Measurements from ENCODE around the gene NOC4L. TPM values are rescaled to one million over a fixed set of nuclear protein-coding genes. Genes with fewer than 3 reads are reported as not detected.

Gene NOC4L
- total and polyA plus RNA-seq, 4 experiments from 2014 or later = 13.9 to 26.0 (median 17.7) TPM

- no peaks in the 10 kb centered on the region for H3K27me3 ChIP-seq (ENCODE audit: insufficient read depth, low read length)
- intact Hi-C loops (cut with micrococcal nuclease) = no loop called here
- H3K36me3 ChIP-seq (ENCODE audit: insufficient read depth, low read length) = no peaks in the 10 kb centered on the region
- H3K36me3 Mint-ChIP-seq = no peaks in the 10 kb centered on the region
- H3K27ac ChIP-seq (ENCODE audit: low read depth, low read length) = no peak overlapping the region
- peaks cover 33% of the 10 kb centered on the region for H3K4me1 ChIP-seq (ENCODE audit: insufficient read depth, low read length)
- H3K4me1 Mint-ChIP-seq = peaks cover 15 to 34% (median 23%) of the 10 kb centered on the region in 4 donors
- H3K27ac Mint-ChIP-seq = peak overlapping the region in 1 of 7 donors; percentile 51
- peaks cover 0 to 1% (median 0%) of the 10 kb centered on the region in 8 donors for H3K9me3 Mint-ChIP-seq
- no peaks in the 10 kb centered on the region for H3K9me3 ChIP-seq (ENCODE audit: control insufficient read depth in 1 of 2, low read length in 2 of 2)
- H3K4me3 ChIP-seq (ENCODE audit: low read length in 2 of 2) = no peak overlapping the region
- ChIA-PET CTCF (ENCODE audit: partially characterized antibody) (interaction anchor here (1.3 kb wide), 1 partner anchor 20 kb away, joined by 5 read pairs; no protein-coding TSS in a partner anchor), POLR2A (ENCODE audit: partially characterized antibody) (interaction anchor here (1.2 to 1.3 kb wide), 2 partner anchors 12 to 15 kb away, joined by 4 to 5 read pairs; no protein-coding TSS in a partner anchor)
- peak in 1 of 5 donors; percentile 25 for DNase-seq
- peaks cover 7 to 8% of the 10 kb centered on the region in 2 donors for H3K27me3 Mint-ChIP-seq
- peak overlapping the region in 4 of 8 donors; percentile 27 to 59 (median 35) for H3K4me3 Mint-ChIP-seq
Measured at GRCh38 chr12:132174015-132174838, 30.0 kb downstream of the NOC4L start.

DNA sequence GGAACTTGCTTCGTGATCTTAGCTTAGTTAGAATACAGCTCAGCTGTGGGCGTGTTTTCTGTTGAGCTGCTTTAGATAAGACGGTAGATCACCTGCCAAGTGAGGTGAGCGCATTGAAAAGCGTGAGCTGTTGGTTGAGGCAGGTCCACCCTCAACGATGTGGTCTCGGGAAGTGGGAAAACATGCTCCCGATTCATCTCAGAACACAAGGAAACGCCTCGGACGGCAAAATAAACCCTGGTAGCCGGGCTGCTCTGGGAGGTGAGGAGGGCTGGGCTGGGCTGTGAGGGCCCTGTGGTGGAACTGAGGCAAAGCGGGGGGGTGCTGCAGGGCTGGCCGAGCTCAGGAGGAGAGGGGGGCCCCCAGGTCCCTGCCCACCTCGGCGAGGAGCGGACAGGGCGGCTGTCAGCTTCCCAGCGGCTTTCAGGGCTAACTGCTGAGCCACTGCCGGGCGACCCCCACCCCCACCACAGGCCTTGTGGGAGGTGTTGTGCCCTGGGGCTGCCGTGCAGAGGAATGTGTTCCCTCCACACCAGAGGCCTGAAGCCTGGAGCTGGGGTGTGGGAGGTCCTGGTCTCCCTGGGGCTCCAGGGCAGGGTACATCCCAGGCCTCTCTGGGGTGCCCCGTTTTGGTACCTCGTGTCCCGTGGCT lies 30.7 kb downstream of the NOC4L start:
- Mint-ChIP-seq H3K4me3 (peak overlapping the region in 4 of 8 donors; percentile 27 to 59 (median 35)), H3K4me1 (peaks cover 17 to 41% (median 27%) of the 10 kb centered on the region in 4 donors), H3K9me3 (peaks cover 0 to 1% (median 0%) of the 10 kb centered on the region in 8 donors), H3K27me3 (peaks cover 7 to 8% of the 10 kb centered on the region in 2 donors), H3K27ac (peak overlapping the region in 1 of 7 donors; percentile 51), H3K36me3 (no peaks in the 10 kb centered on the region)
- H3K9me3 ChIP-seq (ENCODE audit: control insufficient read depth in 1 of 2, low read length in 2 of 2) = no peaks in the 10 kb centered on the region
- POLR2A ChIA-PET (ENCODE audit: partially characterized antibody) = interaction anchor here (1.2 to 1.3 kb wide), 2 partner anchors 11 to 14 kb away, joined by 4 to 5 read pairs; no protein-coding TSS in a partner anchor
- H3K36me3 ChIP-seq (ENCODE audit: insufficient read depth, low read length) = no peaks in the 10 kb centered on the region
- no peak overlapping the region for H3K4me3 ChIP-seq (ENCODE audit: low read length in 2 of 2)
- no peak overlapping the region for H3K27ac ChIP-seq (ENCODE audit: low read depth, low read length)
- H3K4me1 ChIP-seq (ENCODE audit: insufficient read depth, low read length) = peaks cover 38% of the 10 kb centered on the region
- no peaks in the 10 kb centered on the region for H3K27me3 ChIP-seq (ENCODE audit: insufficient read depth, low read length)
- no peak for DNase-seq
- intact Hi-C loops (cut with micrococcal nuclease) = no loop called here
- CTCF ChIA-PET (ENCODE audit: partially characterized antibody) = interaction anchor here (1.3 kb wide), 1 partner anchor 21 kb away, joined by 5 read pairs; no protein-coding TSS in a partner anchor

GRCh38 chr12:132175496-132176384 lies 31.5 kb downstream of the NOC4L start:
- Histone ChIP-seq H3K9me3 (ENCODE audit: control insufficient read depth in 1 of 2, low read length in 2 of 2) (no peaks in the 10 kb centered on the region), H3K27me3 (ENCODE audit: insufficient read depth, low read length) (no peaks in the 10 kb centered on the region), H3K36me3 (ENCODE audit: insufficient read depth, low read length) (no peaks in the 10 kb centered on the region), H3K4me3 (ENCODE audit: low read length in 2 of 2) (no peak overlapping the region), H3K27ac (ENCODE audit: low read depth, low read length) (no peak overlapping the region), H3K4me1 (ENCODE audit: insufficient read depth, low read length) (peaks cover 38% of the 10 kb centered on the region)
- DNase-seq = no peak
- H3K27me3 Mint-ChIP-seq = peaks cover 7 to 8% of the 10 kb centered on the region in 2 donors
- no peak overlapping the region for H3K4me3 Mint-ChIP-seq
- CTCF ChIA-PET (ENCODE audit: partially characterized antibody) = no interaction called here
- H3K36me3 Mint-ChIP-seq = no peaks in the 10 kb centered on the region
- peaks cover 21 to 45% (median 29%) of the 10 kb centered on the region in 4 donors for H3K4me1 Mint-ChIP-seq
- POLR2A ChIA-PET (ENCODE audit: partially characterized antibody) = interaction anchor here (0.8 to 1.1 kb wide), 2 partner anchors 11 to 14 kb away, joined by 3 read pairs; no protein-coding TSS in a partner anchor
- intact Hi-C loops (cut with micrococcal nuclease) = no loop called here
- H3K27ac Mint-ChIP-seq = no peak overlapping the region
- H3K9me3 Mint-ChIP-seq = peaks cover 0 to 1% (median 0%) of the 10 kb centered on the region in 8 donors

DNA sequence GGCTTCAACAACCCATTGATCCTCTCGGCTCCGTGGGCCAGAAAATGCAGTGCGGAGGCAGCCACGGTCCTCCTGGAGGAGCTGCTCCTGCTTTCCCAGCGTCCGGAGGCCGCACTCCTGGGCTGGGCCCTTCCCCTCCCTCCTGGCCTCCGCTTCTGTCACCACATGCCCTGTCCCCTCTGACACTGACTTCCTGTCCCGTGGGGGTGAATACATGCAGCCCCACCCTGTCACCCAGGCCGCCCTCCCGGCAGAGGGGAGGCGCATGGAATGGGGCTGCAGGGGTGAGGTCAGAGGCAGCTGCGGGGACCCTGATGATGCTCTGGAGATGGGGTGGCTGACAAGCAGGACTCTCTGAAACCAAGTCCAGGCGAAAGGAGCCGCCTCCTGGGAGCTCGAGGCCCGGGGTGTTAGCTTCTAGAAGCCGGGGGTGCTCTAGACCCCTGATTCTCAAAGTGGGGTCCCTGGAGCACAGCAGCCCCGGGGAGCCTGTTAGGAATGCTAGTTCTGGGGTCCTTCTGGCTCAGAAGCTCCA lies 32.2 kb downstream of the NOC4L start:
- Histone ChIP-seq H3K9me3 (ENCODE audit: control insufficient read depth in 1 of 2, low read length in 2 of 2) (no peaks in the 10 kb centered on the region), H3K4me3 (ENCODE audit: low read length in 2 of 2) (no peak overlapping the region), H3K4me1 (ENCODE audit: insufficient read depth, low read length) (peaks cover 38% of the 10 kb centered on the region), H3K27ac (ENCODE audit: low read depth, low read length) (no peak overlapping the region), H3K36me3 (ENCODE audit: insufficient read depth, low read length) (no peaks in the 10 kb centered on the region), H3K27me3 (ENCODE audit: insufficient read depth, low read length) (no peaks in the 10 kb centered on the region)
- Mint-ChIP-seq H3K4me3 (no peak overlapping the region), H3K9me3 (peaks cover 0 to 1% (median 0%) of the 10 kb centered on the region in 8 donors), H3K4me1 (peaks cover 23 to 45% (median 34%) of the 10 kb centered on the region in 4 donors), H3K27ac (no peak overlapping the region), H3K36me3 (no peaks in the 10 kb centered on the region), H3K27me3 (peaks cover 8 to 10% of the 10 kb centered on the region in 2 donors)
- CTCF ChIA-PET (ENCODE audit: partially characterized antibody) = no interaction called here
- intact Hi-C loops (cut with micrococcal nuclease) = no loop called here
- POLR2A ChIA-PET (ENCODE audit: partially characterized antibody) = interaction anchor here (0.8 to 1.1 kb wide), 3 partner anchors 11 to 13 kb away, joined by 3 read pairs; no protein-coding TSS in a partner anchor
- DNase-seq = no peak

DNA sequence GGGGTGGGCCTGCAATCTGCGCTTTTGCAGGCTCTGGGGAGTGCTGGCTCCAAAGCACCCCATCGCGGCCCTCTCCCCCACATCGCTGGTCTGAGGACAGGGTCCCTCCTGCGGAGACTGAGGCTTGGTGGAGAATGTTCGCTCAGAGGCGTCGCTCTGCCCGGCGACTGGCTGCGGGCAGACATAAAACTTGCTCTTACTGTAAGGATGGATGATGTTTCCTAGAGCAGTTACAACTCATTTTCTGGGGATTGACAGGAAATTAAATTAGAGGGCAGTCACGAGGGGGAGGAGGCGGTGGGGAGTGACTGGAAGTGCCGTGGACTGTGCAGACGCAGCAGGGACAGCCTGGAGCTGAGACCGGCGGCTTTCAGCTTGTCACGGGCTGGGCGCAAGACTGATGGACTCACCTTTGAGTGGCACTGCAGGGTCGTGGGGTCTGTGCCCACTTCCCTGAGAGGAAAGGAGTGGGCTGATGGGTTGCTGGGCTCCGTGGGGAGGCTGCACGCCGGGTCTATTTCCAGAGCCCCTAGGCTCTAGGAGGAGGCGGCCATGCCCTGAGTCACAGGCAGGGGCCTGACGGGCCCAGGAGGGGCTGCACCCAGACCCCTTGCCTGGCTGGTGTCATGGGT lies 32.8 kb downstream of the NOC4L start:
- peaks cover 23 to 45% (median 34%) of the 10 kb centered on the region in 4 donors for H3K4me1 Mint-ChIP-seq
- intact Hi-C loops (cut with micrococcal nuclease) = no loop called here
- POLR2A ChIA-PET (ENCODE audit: partially characterized antibody) = interaction anchor here (1.0 to 1.1 kb wide), 2 partner anchors 10 to 12 kb away, joined by 3 read pairs; no protein-coding TSS in a partner anchor

DNA sequence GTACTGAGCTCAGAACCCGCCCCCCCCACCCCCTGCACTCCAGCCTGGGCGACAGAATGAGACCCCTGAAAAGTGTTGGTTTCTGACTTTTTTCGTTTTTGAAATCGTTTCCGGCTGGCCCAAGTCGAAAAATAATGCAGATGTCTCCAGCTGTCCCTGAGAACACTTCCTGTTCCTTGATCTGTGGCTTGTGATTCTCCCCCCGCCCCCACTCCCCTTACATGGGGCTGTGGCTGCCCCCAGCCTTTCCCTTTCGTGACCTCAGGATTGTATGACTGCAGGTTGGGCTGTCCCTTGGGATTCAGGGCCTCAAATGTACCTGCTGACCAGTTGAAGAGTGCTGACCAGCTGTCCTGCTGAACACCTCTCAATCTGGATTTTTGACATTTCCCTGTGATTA lies 34.1 kb downstream of the NOC4L start:
- no peak for DNase-seq
- Mint-ChIP-seq H3K36me3 (no peaks in the 10 kb centered on the region), H3K27ac (peak overlapping the region; percentile 35 to 97 (median 91)), H3K27me3 (peaks cover 5% of the 10 kb centered on the region in 2 donors), H3K4me1 (peaks cover 18 to 35% (median 30%) of the 10 kb centered on the region in 4 donors), H3K9me3 (peaks cover 0 to 9% (median 3%) of the 10 kb centered on the region in 8 donors), H3K4me3 (peak overlapping the region in 7 of 8 donors; percentile 84 to 94 (median 88))
- peak overlapping the region in 1 of 2 donors; percentile 20 for H3K4me3 ChIP-seq (ENCODE audit: low read length in 2 of 2)
- peak overlapping the region; percentile 38 for H3K27ac ChIP-seq (ENCODE audit: low read depth, low read length)
- H3K9me3 ChIP-seq (ENCODE audit: control insufficient read depth in 1 of 2, low read length in 2 of 2) = peaks cover 0 to 4% of the 10 kb centered on the region in 2 donors
- ChIA-PET POLR2A (ENCODE audit: partially characterized antibody) (interaction anchor here (1.1 to 3.0 kb wide), 4 partner anchors 9 to 41 kb away, joined by 4 to 37 read pairs (median 8); no protein-coding TSS in a partner anchor), CTCF (ENCODE audit: partially characterized antibody) (no interaction called here)
- H3K27me3 ChIP-seq (ENCODE audit: insufficient read depth, low read length) = no peaks in the 10 kb centered on the region
- no peaks in the 10 kb centered on the region for H3K36me3 ChIP-seq (ENCODE audit: insufficient read depth, low read length)
- H3K4me1 ChIP-seq (ENCODE audit: insufficient read depth, low read length) = peaks cover 30% of the 10 kb centered on the region
- intact Hi-C loops (cut with micrococcal nuclease) = loop anchor here (1.0 to 2.0 kb wide), 2 partner anchors 11 to 16 kb away; no protein-coding TSS in a partner anchor

More for the DNA sequence above, 32.8 kb downstream of the NOC4L start:
- Mint-ChIP-seq H3K4me3 (peak overlapping the region in 1 of 8 donors; percentile 5), H3K36me3 (no peaks in the 10 kb centered on the region), H3K27ac (no peak overlapping the region), H3K9me3 (peaks cover 0 to 2% (median 0%) of the 10 kb centered on the region in 8 donors), H3K27me3 (peaks cover 8 to 10% of the 10 kb centered on the region in 2 donors)
- H3K9me3 ChIP-seq (ENCODE audit: control insufficient read depth in 1 of 2, low read length in 2 of 2) = no peaks in the 10 kb centered on the region
- peaks cover 38% of the 10 kb centered on the region for H3K4me1 ChIP-seq (ENCODE audit: insufficient read depth, low read length)
- no peaks in the 10 kb centered on the region for H3K36me3 ChIP-seq (ENCODE audit: insufficient read depth, low read length)
- CTCF ChIA-PET (ENCODE audit: partially characterized antibody) = no interaction called here
- H3K4me3 ChIP-seq (ENCODE audit: low read length in 2 of 2) = no peak overlapping the region
- DNase-seq = no peak
- H3K27me3 ChIP-seq (ENCODE audit: insufficient read depth, low read length) = no peaks in the 10 kb centered on the region
- H3K27ac ChIP-seq (ENCODE audit: low read depth, low read length) = no peak overlapping the region

All from CD4-positive, alpha-beta memory T cell (primary cell).